Temporal lobe (tissue), 2 donors: ENCODE measurements around the gene ABCC9. TPM values are rescaled to one million over a fixed set of nuclear protein-coding genes. Genes with fewer than 3 reads are reported as not detected.

ENCODE experiments used
- small RNA-seq: library from RNA; depleted of rRNA; stranded (forward); fragments of <200 nt; gene quantifications from one replicate; pipeline ENCODE3, GENCODE V24; 2014; ENCODE audit warnings: low replicate concordance
- total RNA-seq: library from RNA; depleted of rRNA; stranded (reverse); fragments of >200 nt; gene quantifications from one replicate; pipeline ENCODE4 v1.2.3, GENCODE V29; 2014

Gene ABCC9
- total RNA-seq, 1 donor from 2014 or later, result 15.2 TPM

Small RNA genes lying within 50 kb of the gene (small RNA-seq; reads per million reads assigned to genes)
- not detected for gene AC008250.2

Other genes with a start within 250 kb of the ABCC9 start
- gene KCNJ8, start 166.7 kb downstream of the ABCC9 start, total RNA-seq, result 4.2 TPM
- 37.6 TPM for gene CMAS, start 104.8 kb upstream of the ABCC9 start, total RNA-seq